ENCODE data around the gene MRPL19. TPM values are rescaled to one million over a fixed set of nuclear protein-coding genes. Genes with fewer than 3 reads are reported as not detected.

Gene MRPL19
- total RNA-seq, 1 donor from 2014 or later = 64.2 TPM

- H3K36me3 ChIP-seq (ENCODE audit: control insufficient read depth, insufficient read depth, low read length) = no peaks in the 10 kb centered on the region
- no peak for DNase-seq (ENCODE audit: low read depth)
- H3K27me3 ChIP-seq (ENCODE audit: control insufficient read depth, insufficient read depth, low read length) = peaks cover 2% of the 10 kb centered on the region
- TF ChIP-seq, protein P1, sequence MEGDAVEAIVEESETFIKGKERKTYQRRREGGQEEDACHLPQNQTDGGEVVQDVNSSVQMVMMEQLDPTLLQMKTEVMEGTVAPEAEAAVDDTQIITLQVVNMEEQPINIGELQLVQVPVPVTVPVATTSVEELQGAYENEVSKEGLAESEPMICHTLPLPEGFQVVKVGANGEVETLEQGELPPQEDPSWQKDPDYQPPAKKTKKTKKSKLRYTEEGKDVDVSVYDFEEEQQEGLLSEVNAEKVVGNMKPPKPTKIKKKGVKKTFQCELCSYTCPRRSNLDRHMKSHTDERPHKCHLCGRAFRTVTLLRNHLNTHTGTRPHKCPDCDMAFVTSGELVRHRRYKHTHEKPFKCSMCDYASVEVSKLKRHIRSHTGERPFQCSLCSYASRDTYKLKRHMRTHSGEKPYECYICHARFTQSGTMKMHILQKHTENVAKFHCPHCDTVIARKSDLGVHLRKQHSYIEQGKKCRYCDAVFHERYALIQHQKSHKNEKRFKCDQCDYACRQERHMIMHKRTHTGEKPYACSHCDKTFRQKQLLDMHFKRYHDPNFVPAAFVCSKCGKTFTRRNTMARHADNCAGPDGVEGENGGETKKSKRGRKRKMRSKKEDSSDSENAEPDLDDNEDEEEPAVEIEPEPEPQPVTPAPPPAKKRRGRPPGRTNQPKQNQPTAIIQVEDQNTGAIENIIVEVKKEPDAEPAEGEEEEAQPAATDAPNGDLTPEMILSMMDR (IDR thresholded peaks at IDR 0.05; ENCODE audit: insufficient read depth, low read length, poor library complexity, severe bottlenecking) = no peak
- H3K4me3 ChIP-seq (ENCODE audit: low read depth, low read length) = no peak overlapping the region
These were observed 35.9 kb upstream of the MRPL19 start for GRCh38 chr2:75610671-75611070.

- no peak overlapping the region for H3K4me3 ChIP-seq (ENCODE audit: low read depth, low read length)
- no peak for DNase-seq (ENCODE audit: low read depth)
- peaks cover 2% of the 10 kb centered on the region for H3K27me3 ChIP-seq (ENCODE audit: control insufficient read depth, insufficient read depth, low read length)
- no peaks in the 10 kb centered on the region for H3K36me3 ChIP-seq (ENCODE audit: control insufficient read depth, insufficient read depth, low read length)
- TF ChIP-seq, protein P1 (IDR thresholded peaks at IDR 0.05; ENCODE audit: insufficient read depth, low read length, poor library complexity, severe bottlenecking) = no peak
These were observed 34.3 kb upstream of the MRPL19 start for GRCh38 chr2:75612108-75612861.

- Histone ChIP-seq H3K27me3 (ENCODE audit: control insufficient read depth, insufficient read depth, low read length) (peaks cover 2% of the 10 kb centered on the region), H3K36me3 (ENCODE audit: control insufficient read depth, insufficient read depth, low read length) (no peaks in the 10 kb centered on the region), H3K4me3 (ENCODE audit: low read depth, low read length) (no peak overlapping the region)
- TF ChIP-seq, protein P1 (IDR thresholded peaks at IDR 0.05; ENCODE audit: insufficient read depth, low read length, poor library complexity, severe bottlenecking) = no peak
- DNase-seq (ENCODE audit: low read depth) = no peak
These were observed 33.7 kb upstream of the MRPL19 start for GRCh38 chr2:75612862-75613243.

GRCh38 chr2:75614162-75614651 lies 32.4 kb upstream of the MRPL19 start:
- TF ChIP-seq, protein P1 (IDR thresholded peaks at IDR 0.05; ENCODE audit: insufficient read depth, low read length, poor library complexity, severe bottlenecking) = no peak
- H3K36me3 ChIP-seq (ENCODE audit: control insufficient read depth, insufficient read depth, low read length) = no peaks in the 10 kb centered on the region

GRCh38 chr2:75616406-75616805 lies 30.2 kb upstream of the MRPL19 start:
- Histone ChIP-seq H3K4me3 (ENCODE audit: low read depth, low read length) (no peak overlapping the region), H3K27me3 (ENCODE audit: control insufficient read depth, insufficient read depth, low read length) (no peaks in the 10 kb centered on the region), H3K36me3 (ENCODE audit: control insufficient read depth, insufficient read depth, low read length) (no peaks in the 10 kb centered on the region)
- TF ChIP-seq, protein P1 (IDR thresholded peaks at IDR 0.05; ENCODE audit: insufficient read depth, low read length, poor library complexity, severe bottlenecking) = no peak
- DNase-seq (ENCODE audit: low read depth) = no peak

More at GRCh38 chr2:75614162-75614651, 32.4 kb upstream of the MRPL19 start:
- no peak for DNase-seq (ENCODE audit: low read depth)
- Histone ChIP-seq H3K4me3 (ENCODE audit: low read depth, low read length) (no peak overlapping the region), H3K27me3 (ENCODE audit: control insufficient read depth, insufficient read depth, low read length) (peaks cover 2% of the 10 kb centered on the region)

DNA sequence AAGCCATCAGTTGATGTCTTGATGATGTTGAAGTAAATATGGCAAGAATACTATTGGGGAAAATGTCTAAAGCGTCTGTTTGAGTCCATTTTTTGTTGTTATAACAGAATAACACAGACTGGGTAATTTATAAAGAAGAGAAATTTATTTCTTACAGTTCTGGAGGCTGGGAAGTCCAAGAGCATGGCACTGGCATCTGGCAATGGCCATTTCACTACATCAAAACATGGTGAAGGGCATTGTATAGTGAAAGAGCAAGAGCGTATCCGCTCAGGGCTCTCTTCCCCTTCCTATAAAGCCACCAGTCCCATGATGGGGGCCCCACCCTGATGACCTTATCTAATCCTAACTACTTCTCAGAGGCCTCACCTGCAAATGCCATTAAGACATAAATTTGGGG lies 29.6 kb upstream of the MRPL19 start:
- no peaks in the 10 kb centered on the region for H3K36me3 ChIP-seq (ENCODE audit: control insufficient read depth, insufficient read depth, low read length)
- H3K27me3 ChIP-seq (ENCODE audit: control insufficient read depth, insufficient read depth, low read length) = no peaks in the 10 kb centered on the region
- TF ChIP-seq, protein P1 (IDR thresholded peaks at IDR 0.05; ENCODE audit: insufficient read depth, low read length, poor library complexity, severe bottlenecking) = no peak
- no peak overlapping the region for H3K4me3 ChIP-seq (ENCODE audit: low read depth, low read length)
- DNase-seq (ENCODE audit: low read depth) = no peak
